H9 (cell line): Measurements from ENCODE around the gene ADAMTS2. TPM values are rescaled to one million over a fixed set of nuclear protein-coding genes. Genes with fewer than 3 reads are reported as not detected.

Experiments used
- DNase-seq: peaks from one replicate; pipeline ENCODE4 v3.0.0-alpha.2; 2017
- H2AFZ ChIP-seq: one replicate; pipeline ENCODE4 v1.6.1; 2013; ENCODE audit warnings: mild to moderate bottlenecking, low read length, control low read depth, moderate library complexity
- H2AK5ac ChIP-seq: 2 replicates; pipeline ENCODE4 v1.6.1; 2013; ENCODE audit warnings: low read length, control low read depth, mixed read lengths; ENCODE audit not compliant: insufficient read length
- H2BK120ac ChIP-seq: one replicate; pipeline ENCODE4 v1.6.1; 2013; ENCODE audit warnings: low read depth, mild to moderate bottlenecking, low read length, control low read depth, inconsistent platforms; ENCODE audit not compliant: poor library complexity, severe bottlenecking
- H2BK12ac ChIP-seq: 2 replicates; pipeline ENCODE4 v1.6.1; 2013; ENCODE audit warnings: low read length, control low read depth, mixed read lengths, low read depth; ENCODE audit not compliant: insufficient read length
- H2BK15ac ChIP-seq: 2 replicates; pipeline ENCODE4 v1.6.1; 2013; ENCODE audit warnings: low read depth, low read length, control low read depth
- H2BK20ac ChIP-seq: one replicate; pipeline ENCODE4 v1.6.1; 2013; ENCODE audit warnings: low read depth, mild to moderate bottlenecking, low read length, control low read depth, inconsistent platforms; ENCODE audit not compliant: poor library complexity, severe bottlenecking
- H2BK5ac ChIP-seq: 2 replicates; pipeline ENCODE4 v1.6.1; 2013; ENCODE audit warnings: low read length, control low read depth, mixed read lengths; ENCODE audit not compliant: insufficient read length
- H3K14ac ChIP-seq: 2 replicates; pipeline ENCODE4 v1.6.1; 2013; ENCODE audit warnings: low read length, control low read depth; ENCODE audit not compliant: insufficient read depth
- H3K18ac ChIP-seq: 2 replicates; pipeline ENCODE4 v1.6.1; 2013; ENCODE audit warnings: low read depth, mild to moderate bottlenecking, mixed read lengths, low read length, control low read depth; ENCODE audit not compliant: insufficient read length
- H3K23ac ChIP-seq: 2 replicates; pipeline ENCODE4 v1.6.1; 2013; ENCODE audit warnings: low read length, control low read depth, mixed read lengths, low read depth; ENCODE audit not compliant: insufficient read length
- H3K23me2 ChIP-seq: 2 replicates; pipeline ENCODE4 v1.6.1; 2013; ENCODE audit warnings: low read depth, mild to moderate bottlenecking, mixed read lengths, low read length, control low read depth; ENCODE audit not compliant: insufficient read length, poor library complexity, severe bottlenecking
- H3K27ac ChIP-seq: 2 replicates; pipeline ENCODE4 v1.5.1; 2013; ENCODE audit warnings: low read length, control low read depth, mixed read lengths, low read depth; ENCODE audit not compliant: insufficient read length
- H3K27me3 ChIP-seq: 2 replicates; pipeline ENCODE4 v1.6.1; 2013; ENCODE audit warnings: low read length, control low read depth, inconsistent platforms; ENCODE audit not compliant: insufficient read depth
- H3K4ac ChIP-seq: 2 replicates; pipeline ENCODE4 v1.6.1; 2013; ENCODE audit warnings: low read depth, mild to moderate bottlenecking, control low read depth, inconsistent platforms, low read length, moderate library complexity
- H3K4me1 ChIP-seq: 2 replicates; pipeline ENCODE4 v1.6.1; 2013; ENCODE audit warnings: low read length, control low read depth, inconsistent platforms; ENCODE audit not compliant: insufficient read depth
- H3K4me2 ChIP-seq: 2 replicates; pipeline ENCODE4 v1.6.1; 2013; ENCODE audit warnings: low read length, control low read depth, mixed read lengths; ENCODE audit not compliant: insufficient read length, insufficient read depth
- H3K56ac ChIP-seq: 2 replicates; pipeline ENCODE4 v1.6.1; 2013; ENCODE audit warnings: low read depth, mild to moderate bottlenecking, mixed read lengths, low read length, control low read depth; ENCODE audit not compliant: insufficient read length
- H3K79me1 ChIP-seq: 2 replicates; pipeline ENCODE4 v1.6.1; 2013; ENCODE audit warnings: low read depth, mild to moderate bottlenecking, moderate library complexity, low read length, control low read depth, inconsistent platforms; ENCODE audit not compliant: insufficient read depth, poor library complexity, severe bottlenecking
- H3K79me2 ChIP-seq: 2 replicates; pipeline ENCODE4 v1.6.1; 2013; ENCODE audit warnings: low read length, control low read depth, inconsistent platforms; ENCODE audit not compliant: insufficient read depth
- H3K9ac ChIP-seq: 2 replicates; pipeline ENCODE4 v1.6.1; 2013; ENCODE audit warnings: low read length, control low read depth, mixed read lengths; ENCODE audit not compliant: insufficient read length; ENCODE audit errors: extremely low read depth
- H3K9me3 ChIP-seq: one replicate; pipeline ENCODE4 v1.6.1; 2013; ENCODE audit warnings: low read depth, low read length, inconsistent platforms; ENCODE audit not compliant: control insufficient read depth
- H3T11ph ChIP-seq: one replicate; pipeline ENCODE4 v1.6.1; 2013; ENCODE audit warnings: mild to moderate bottlenecking, low read length, control low read depth, inconsistent platforms
- H4K20me1 ChIP-seq: one replicate; pipeline ENCODE4 v1.6.1; 2013; ENCODE audit not compliant: control insufficient read depth, insufficient read length, insufficient read depth
- H4K5ac ChIP-seq: 2 replicates; pipeline ENCODE4 v1.6.1; 2013; ENCODE audit warnings: low read depth, mild to moderate bottlenecking, mixed read lengths, low read length, control low read depth; ENCODE audit not compliant: insufficient read length
- H4K8ac ChIP-seq: replicated peaks from 2 replicates; pipeline ENCODE4 v1.6.1; 2013; ENCODE audit warnings: low read length, control low read depth, mixed read lengths, low read depth; ENCODE audit not compliant: insufficient read length
- H4K91ac ChIP-seq: 2 replicates; pipeline ENCODE4 v1.6.1; 2013; ENCODE audit warnings: low read depth, mild to moderate bottlenecking, moderate library complexity, mixed read lengths, low read length, control low read depth; ENCODE audit not compliant: insufficient read length
- H3K27ac Mint-ChIP-seq, 3 experiments: 2 replicates in 2 of 3; 3 replicates in 1 of 3; pipeline ENCODE4 v1.8.0; 2020 to 2021; ENCODE audit warnings: mixed read lengths in 3 of 3, mild to moderate bottlenecking in 1 of 3, moderate library complexity in 1 of 3
- H3K27me3 Mint-ChIP-seq: 2 replicates; pipeline ENCODE4 v1.8.0; 2021; ENCODE audit warnings: low read depth, mild to moderate bottlenecking, moderate library complexity, mixed read lengths
- H3K36me3 Mint-ChIP-seq, 3 experiments: 2 replicates in 2 of 3; 3 replicates in 1 of 3; pipeline ENCODE4 v1.8.0; 2020 to 2021; ENCODE audit warnings: low read depth in 3 of 3, mixed read lengths in 3 of 3; ENCODE audit not compliant: insufficient read depth in 1 of 3
- H3K4me1 Mint-ChIP-seq, 2 experiments: 2 replicates each; pipeline ENCODE4 v1.8.0; 2020; ENCODE audit warnings: mixed read lengths in 2 of 2
- H3K4me3 Mint-ChIP-seq, 2 experiments: 2 replicates in 1 of 2; 3 replicates in 1 of 2; pipeline ENCODE4 v1.8.0; 2020 to 2021; ENCODE audit warnings: mild to moderate bottlenecking in 2 of 2, mixed read lengths in 2 of 2, moderate library complexity in 1 of 2
- H3K9me3 Mint-ChIP-seq, 2 experiments: 2 replicates in 1 of 2; 3 replicates in 1 of 2; pipeline ENCODE4 v1.8.0; 2020; ENCODE audit warnings: mild to moderate bottlenecking in 2 of 2, mixed read lengths in 2 of 2, moderate library complexity in 1 of 2
- WGBS: extraction: QIAGEN DNeasy Blood & Tissue Kit; methylation state at CpG from one replicate; pipeline ENCODE4 v1.1.7; 2013; ENCODE audit warnings: missing lambda C conversion rate, low lambda C conversion rate, mixed read lengths; ENCODE audit not compliant: insufficient read length; ENCODE audit errors: extremely low coverage; 5-methylcytosine and 5-hydroxymethylcytosine counted together
- total RNA-seq: library from RNA; stranded (reverse); gene quantifications from 2 replicates; pipeline ENCODE4 v1.2.1, GENCODE V29; 2021
- TF ChIP-seq, protein P1 (sequence below): fragments of 200-600 bp; sonication (generic); conservative IDR thresholded peaks from 3 replicates; pipeline ENCODE4 v1.8.0; 2021; ENCODE audit warnings: antibody characterized with exemption, mild to moderate bottlenecking

ADAMTS2 gene
- total RNA-seq, 1 experiment from 2014 or later, result 5.4 TPM

DNA sequence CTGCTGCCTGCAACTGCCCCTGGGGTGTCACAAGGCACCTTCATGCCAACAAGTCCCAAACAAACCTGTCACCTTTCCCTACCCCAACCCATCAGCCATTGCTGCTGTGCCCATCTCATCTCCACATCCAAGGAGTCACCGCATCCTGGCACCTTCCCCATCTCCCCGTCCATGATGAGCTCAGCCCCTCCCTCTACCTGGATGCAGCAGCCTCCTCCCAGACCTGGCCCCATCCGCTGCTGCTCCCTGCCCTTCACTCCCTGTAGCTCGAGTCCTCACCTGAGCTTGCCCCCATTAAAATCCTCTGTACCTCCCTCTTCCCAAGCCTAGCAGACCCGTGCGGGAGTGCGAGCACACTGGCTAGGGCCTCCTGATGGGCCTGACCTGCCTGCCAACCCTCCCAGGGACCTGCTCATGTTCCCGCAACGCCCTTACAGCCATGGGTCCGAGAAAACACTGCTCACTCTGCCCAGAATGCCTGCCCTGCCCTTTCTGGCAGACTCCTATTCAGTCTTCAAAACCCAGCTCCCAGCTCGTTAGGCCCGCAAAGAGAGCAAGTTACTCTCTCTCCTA is 110.6 kb downstream of the ADAMTS2 start:
- Histone ChIP-seq H2BK15ac (no peak overlapping the region), H2BK12ac (no peak overlapping the region), H3T11ph (no peak overlapping the region), H3K4ac (no peak overlapping the region), H3K4me1 (peaks cover 4% of the 10 kb centered on the region; the same call in 1 of the 2 replicates), H3K27me3 (no peaks in the 10 kb centered on the region), H3K27ac (no peak overlapping the region), H3K79me2 (no peaks in the 10 kb centered on the region), H4K20me1 (no peaks in the 10 kb centered on the region), H4K91ac (no peak overlapping the region), H2BK20ac (no peak overlapping the region), H2BK120ac (no peak overlapping the region), H3K56ac (no peak overlapping the region), H3K23ac (no peak overlapping the region), H4K5ac (no peak overlapping the region), H3K9ac (no peak overlapping the region), H4K8ac (no peak overlapping the region), H3K4me2 (no peak overlapping the region), H3K18ac (no peak overlapping the region), H2BK5ac (no peak overlapping the region), H3K14ac (no peak overlapping the region; the same call in 1 of the 2 replicates), H2AK5ac (no peak overlapping the region), H3K79me1 (no peaks in the 10 kb centered on the region), H2AFZ (no peak overlapping the region), H3K9me3 (no peaks in the 10 kb centered on the region), H3K23me2 (no peaks in the 10 kb centered on the region)
- peak; percentile 22 for DNase-seq
- WGBS, result no CpG with 5 or more reads among the region's 12 CpGs
- peaks cover 18 to 19% of the 10 kb centered on the region in 2 experiments for H3K4me1 Mint-ChIP-seq
- H3K27ac Mint-ChIP-seq, result peak overlapping the region in 2 of 3 experiments; percentile 52 to 62; a peak in 2 of 7 replicates
- H3K36me3 Mint-ChIP-seq, result peaks cover 1 to 5% (median 4%) of the 10 kb centered on the region in 3 experiments; a peak in 5 of 7 replicates
- H3K27me3 Mint-ChIP-seq, result no peaks in the 10 kb centered on the region; the same call in 1 of the 2 replicates
- peaks cover 6 to 9% of the 10 kb centered on the region in 2 experiments; a peak in 4 of 5 replicates for H3K9me3 Mint-ChIP-seq
- TF ChIP-seq, protein P1, sequence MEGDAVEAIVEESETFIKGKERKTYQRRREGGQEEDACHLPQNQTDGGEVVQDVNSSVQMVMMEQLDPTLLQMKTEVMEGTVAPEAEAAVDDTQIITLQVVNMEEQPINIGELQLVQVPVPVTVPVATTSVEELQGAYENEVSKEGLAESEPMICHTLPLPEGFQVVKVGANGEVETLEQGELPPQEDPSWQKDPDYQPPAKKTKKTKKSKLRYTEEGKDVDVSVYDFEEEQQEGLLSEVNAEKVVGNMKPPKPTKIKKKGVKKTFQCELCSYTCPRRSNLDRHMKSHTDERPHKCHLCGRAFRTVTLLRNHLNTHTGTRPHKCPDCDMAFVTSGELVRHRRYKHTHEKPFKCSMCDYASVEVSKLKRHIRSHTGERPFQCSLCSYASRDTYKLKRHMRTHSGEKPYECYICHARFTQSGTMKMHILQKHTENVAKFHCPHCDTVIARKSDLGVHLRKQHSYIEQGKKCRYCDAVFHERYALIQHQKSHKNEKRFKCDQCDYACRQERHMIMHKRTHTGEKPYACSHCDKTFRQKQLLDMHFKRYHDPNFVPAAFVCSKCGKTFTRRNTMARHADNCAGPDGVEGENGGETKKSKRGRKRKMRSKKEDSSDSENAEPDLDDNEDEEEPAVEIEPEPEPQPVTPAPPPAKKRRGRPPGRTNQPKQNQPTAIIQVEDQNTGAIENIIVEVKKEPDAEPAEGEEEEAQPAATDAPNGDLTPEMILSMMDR, result no peak
- no peak overlapping the region for H3K4me3 Mint-ChIP-seq
